Ammon's horn (tissue), 1 donor: ENCODE data around the gene LAMA5.

Experiments used
- DNase-seq: peaks from one replicate; pipeline ENCODE4 v3.0.0-alpha.2; 2016; ENCODE audit warnings: low spot score

LAMA5 gene

GRCh38 chr20:62367136-62367632 is at the start of gene LAMA5:
Gene LAMA5 (minus strand): TSS chr20:62367312. CDS start chr20:62367245, 67 bp downstream.
- DNase-seq, result no peak

- DNase-seq, result no peak
Measured at GRCh38 chr20:62415354-62416111, 48.4 kb upstream of the LAMA5 start.

- no peak for DNase-seq
Measured at GRCh38 chr20:62413896-62414481, 46.9 kb upstream of the LAMA5 start.

GRCh38 chr20:62413025-62413570 is 46.0 kb upstream of the LAMA5 start:
- no peak for DNase-seq

- no peak for DNase-seq
Measured at GRCh38 chr20:62412194-62413024, 45.3 kb upstream of the LAMA5 start.

GRCh38 chr20:62411479-62412193 is 44.5 kb upstream of the LAMA5 start:
- DNase-seq, result no peak

- DNase-seq, result no peak
Measured at GRCh38 chr20:62410746-62411478, 43.8 kb upstream of the LAMA5 start.

GRCh38 chr20:62409931-62410745 is 43.0 kb upstream of the LAMA5 start:
- DNase-seq, result no peak

- no peak for DNase-seq
Measured at GRCh38 chr20:62409086-62409853, 42.2 kb upstream of the LAMA5 start.

GRCh38 chr20:62408640-62409039 is 41.5 kb upstream of the LAMA5 start:
- DNase-seq, result no peak

GRCh38 chr20:62408055-62408454 is 40.9 kb upstream of the LAMA5 start:
- no peak for DNase-seq

GRCh38 chr20:62407221-62407992 is 40.3 kb upstream of the LAMA5 start, which contains the start of gene CABLES2:
Gene CABLES2 (minus strand): TSS chr20:62407285. CDS start chr20:62407276, 9 bp downstream.
- peak; percentile 96 for DNase-seq

- no peak for DNase-seq
Measured at GRCh38 chr20:62406635-62407176, 39.6 kb upstream of the LAMA5 start.

- no peak for DNase-seq
Measured at GRCh38 chr20:62405981-62406513, 38.9 kb upstream of the LAMA5 start.

- DNase-seq, result no peak
Measured at GRCh38 chr20:62405108-62405980, 38.2 kb upstream of the LAMA5 start.

GRCh38 chr20:62404761-62405107 is 37.6 kb upstream of the LAMA5 start:
- DNase-seq, result no peak

- DNase-seq, result no peak
Measured at GRCh38 chr20:62404112-62404665, 37.1 kb upstream of the LAMA5 start.
